H1 (cell line): ENCODE results near the gene SLC25A21. TPM values are rescaled to one million over a fixed set of nuclear protein-coding genes. Genes with fewer than 3 reads are reported as not detected.

Experiments
- CTCF ChIA-PET: fragments of 300-600 bp; sonication (Branson Sonifier 250); formaldehyde crosslinking; loops from one replicate; lab custom pipeline; 2021; ENCODE audit not compliant: partially characterized antibody; lab: Charles Lee
- POLR2A ChIA-PET: fragments of 300-600 bp; sonication (Branson Sonifier 250); formaldehyde crosslinking; loops from one replicate; lab custom pipeline; 2021; ENCODE audit warnings: inconsistent platforms; ENCODE audit not compliant: partially characterized antibody; lab: Charles Lee
- DNase-seq, 2 experiments: peaks; one replicate each; pipeline versions ENCODE4 v3.0.0 to v3.0.0-alpha.2; 2010 to 2022; ENCODE audit warnings: low spot score in 2 of 2, low read depth in 1 of 2, mixed read lengths in 1 of 2
- FAIRE-seq: peaks from 2 replicates; lab custom pipeline; 2011; peaks lifted over from hg19 to GRCh38; lab: Jason Lieb, UNC
- H2AFZ ChIP-seq: 2 replicates; pipeline ENCODE4 v1.8.1; 2012; ENCODE audit warnings: low read length, inconsistent platforms
- H2AK5ac ChIP-seq: 2 replicates; pipeline ENCODE4 v1.6.1; 2013; ENCODE audit warnings: low read depth, low read length
- H2BK120ac ChIP-seq: replicated peaks from 2 replicates; pipeline ENCODE3; 2013; ENCODE audit warnings: low read depth, low read length, inconsistent platforms
- H2BK12ac ChIP-seq: 2 replicates; pipeline ENCODE4 v1.6.1; 2013; ENCODE audit warnings: low read depth, low read length
- H2BK15ac ChIP-seq: 2 replicates; pipeline ENCODE4 v1.6.1; 2013; ENCODE audit warnings: low read length
- H2BK20ac ChIP-seq: 2 replicates; pipeline ENCODE4 v1.6.1; 2013; ENCODE audit warnings: low read length
- H2BK5ac ChIP-seq: 2 replicates; pipeline ENCODE4 v1.6.1; 2013; ENCODE audit warnings: low read depth, low read length
- H3K14ac ChIP-seq: 2 replicates; pipeline ENCODE4 v1.6.1; 2013; ENCODE audit warnings: inconsistent platforms; ENCODE audit not compliant: insufficient read length
- H3K18ac ChIP-seq: 2 replicates; pipeline ENCODE4 v1.6.1; 2013; ENCODE audit warnings: low read length; ENCODE audit errors: extremely low read depth
- H3K23ac ChIP-seq: 2 replicates; pipeline ENCODE4 v1.6.1; 2013; ENCODE audit warnings: inconsistent platforms; ENCODE audit not compliant: insufficient read length
- H3K23me2 ChIP-seq: 2 replicates; pipeline ENCODE4 v1.6.1; 2013; ENCODE audit warnings: low read depth, low read length
- H3K27ac ChIP-seq: 2 replicates; pipeline ENCODE4 v1.6.1; 2011; ENCODE audit warnings: low read depth, low read length, inconsistent platforms
- H3K27me3 ChIP-seq, 4 experiments: replicated peaks in 1 of 4; 1 replicate in 1 of 4; 2 replicates in 3 of 4; pipeline versions ENCODE4 v1.6.1 to v1.8.1; 2011 to 2013; ENCODE audit warnings: low read length in 3 of 4, mild to moderate bottlenecking in 3 of 4, inconsistent platforms in 2 of 4, mixed read lengths in 2 of 4, moderate library complexity in 1 of 4; ENCODE audit not compliant: control insufficient read depth in 3 of 4, insufficient read depth in 3 of 4; ENCODE audit errors: extremely low read depth in 1 of 4
- H3K36me3 ChIP-seq, 4 experiments: 2 replicates each; pipeline versions ENCODE4 v1.6.1 to v1.8.1; 2011 to 2013; ENCODE audit warnings: mild to moderate bottlenecking in 4 of 4, low read length in 3 of 4, moderate library complexity in 2 of 4, control low read depth in 1 of 4, inconsistent platforms in 1 of 4; ENCODE audit not compliant: insufficient read depth in 4 of 4, control insufficient read depth in 2 of 4
- H3K4ac ChIP-seq: replicated peaks from 2 replicates; pipeline ENCODE3; 2013; ENCODE audit warnings: low read length, low read depth, mixed read lengths, inconsistent platforms; ENCODE audit not compliant: insufficient read length
- H3K4me1 ChIP-seq, 4 experiments: replicated peaks in 1 of 4; 1 replicate in 1 of 4; 2 replicates in 3 of 4; pipeline versions ENCODE4 v1.6.1 to v1.8.1; 2011 to 2013; ENCODE audit warnings: low read length in 3 of 4, inconsistent platforms in 2 of 4, mixed read lengths in 1 of 4; ENCODE audit not compliant: insufficient read depth in 4 of 4, control insufficient read depth in 3 of 4
- H3K4me2 ChIP-seq, 2 experiments: 2 replicates each; pipeline versions ENCODE4 v1.6.1 to v1.8.1; 2011 to 2013; ENCODE audit warnings: low read depth in 2 of 2, low read length in 2 of 2, control low read depth in 1 of 2, inconsistent platforms in 1 of 2, mild to moderate bottlenecking in 1 of 2; ENCODE audit not compliant: insufficient read depth in 1 of 2
- H3K4me3 ChIP-seq, 4 experiments: fragments of 200-600, 300-600 bp in 1 of 4; sonication (generic), shearing (Covaris generic), sonication (Bioruptor Twin) in 1 of 4; 2 replicates each; pipeline versions ENCODE4 v1.5.1 to v1.8.1; 2011 to 2016; ENCODE audit warnings: low read length in 4 of 4, low read depth in 3 of 4, control low read depth in 2 of 4, inconsistent platforms in 2 of 4, mild to moderate bottlenecking in 2 of 4, mixed read lengths in 1 of 4, moderate library complexity in 1 of 4; ENCODE audit not compliant: insufficient read depth in 2 of 4; ENCODE audit errors: extremely low read depth in 1 of 4
- H3K56ac ChIP-seq: replicated peaks from 2 replicates; pipeline ENCODE3; 2013; ENCODE audit warnings: low read depth, mild to moderate bottlenecking, mixed read lengths, low read length, inconsistent platforms; ENCODE audit not compliant: insufficient read length
- H3K79me1 ChIP-seq: 2 replicates; pipeline ENCODE4 v1.6.1; 2013; ENCODE audit warnings: low read depth, low read length, control low read depth
- H3K79me2 ChIP-seq, 2 experiments: 2 replicates each; pipeline versions ENCODE4 v1.6.1 to v1.8.1; 2012 to 2013; ENCODE audit warnings: low read length in 2 of 2, mild to moderate bottlenecking in 2 of 2, inconsistent platforms in 1 of 2; ENCODE audit not compliant: insufficient read depth in 2 of 2, control insufficient read depth in 1 of 2
- H3K9ac ChIP-seq, 4 experiments: replicated peaks in 1 of 4; 1 replicate in 1 of 4; 2 replicates in 3 of 4; pipeline versions ENCODE4 v1.6.1 to v1.8.1; 2011 to 2013; ENCODE audit warnings: low read depth in 3 of 4, low read length in 3 of 4, control low read depth in 2 of 4, mild to moderate bottlenecking in 2 of 4, moderate library complexity in 2 of 4, inconsistent platforms in 1 of 4; ENCODE audit errors: extremely low read depth in 1 of 4
- H3K9me3 ChIP-seq, 2 experiments: 2 replicates each; pipeline versions ENCODE4 v1.6.1 to v1.8.1; 2012 to 2013; ENCODE audit warnings: mild to moderate bottlenecking in 2 of 2, moderate library complexity in 2 of 2, control low read depth in 1 of 2, inconsistent platforms in 1 of 2, low read depth in 1 of 2, low read length in 1 of 2, mixed read lengths in 1 of 2; ENCODE audit not compliant: insufficient read depth in 2 of 2
- H4K20me1 ChIP-seq, 2 experiments: replicated peaks in 1 of 2; 2 replicates each; pipeline versions ENCODE3 to v1.8.1; 2011 to 2013; ENCODE audit warnings: inconsistent platforms in 2 of 2, low read length in 2 of 2, mild to moderate bottlenecking in 1 of 2; ENCODE audit not compliant: insufficient read depth in 2 of 2, control insufficient read depth in 1 of 2
- H4K5ac ChIP-seq: 2 replicates; pipeline ENCODE4 v1.6.1; 2013; ENCODE audit warnings: low read length, low read depth, mixed read lengths, inconsistent platforms; ENCODE audit not compliant: insufficient read length
- H4K8ac ChIP-seq: 2 replicates; pipeline ENCODE4 v1.8.0; 2013; ENCODE audit warnings: mild to moderate bottlenecking, moderate library complexity, low read length, inconsistent platforms; ENCODE audit not compliant: insufficient read depth; ENCODE audit errors: extremely low read depth
- H4K91ac ChIP-seq: replicated peaks from 2 replicates; pipeline ENCODE3; 2013; ENCODE audit warnings: low read length, mixed read lengths, inconsistent platforms; ENCODE audit not compliant: insufficient read length
- ASH2L ChIP-seq: fragments of 200-600, 300-600 bp; sonication (generic); IDR thresholded peaks from one replicate; pipeline ENCODE4 v1.7.1; 2017; ENCODE audit warnings: low read length
- GABPA ChIP-seq: IDR thresholded peaks from 2 replicates; pipeline ENCODE4 v1.6.1; 2011; ENCODE audit warnings: mild to moderate bottlenecking, low read length, moderate library complexity, borderline replicate concordance; ENCODE audit not compliant: insufficient read depth
- HDAC2 ChIP-seq, 2 experiments: fragments of 300-600 bp in 1 of 2; sonication (generic) in 1 of 2; IDR thresholded peaks; 2 replicates each; pipeline ENCODE4 v1.6.1; 2011 to 2012; ENCODE audit warnings: low read depth in 2 of 2, low read length in 2 of 2, mild to moderate bottlenecking in 2 of 2, moderate library complexity in 2 of 2, borderline replicate concordance in 1 of 2, inconsistent platforms in 1 of 2
- NANOG ChIP-seq: IDR thresholded peaks from 2 replicates; pipeline ENCODE4 v1.6.1; 2011; ENCODE audit warnings: low read length, low read depth, mild to moderate bottlenecking, inconsistent platforms; ENCODE audit not compliant: insufficient read depth, poor library complexity, severe bottlenecking
- SP4 ChIP-seq: IDR thresholded peaks from 2 replicates; pipeline ENCODE4 v1.6.1; 2012; ENCODE audit warnings: low read length, inconsistent platforms
- SUZ12 ChIP-seq: fragments of 200-600 bp; sonication (generic); IDR thresholded peaks from 2 replicates; pipeline ENCODE4 v1.6.1; 2012; ENCODE audit warnings: mild to moderate bottlenecking, inconsistent platforms, low read length, moderate library complexity, mixed read lengths
- WGBS, 2 experiments: shearing (Covaris generic) in 1 of 2; methylation state at CpG; one replicate each; pipeline versions ENCODE4 v1.1.6 to v1.1.7; 2013 to 2015; ENCODE audit warnings: low lambda C conversion rate in 2 of 2, mixed read lengths in 2 of 2, inconsistent platforms in 1 of 2, low coverage in 1 of 2, missing lambda C conversion rate in 1 of 2; ENCODE audit not compliant: insufficient replicate concordance in 2 of 2, insufficient coverage in 1 of 2, insufficient read length in 1 of 2; ENCODE audit errors: extremely low coverage in 1 of 2, missing lambda C conversion rate in 1 of 2; 5-methylcytosine and 5-hydroxymethylcytosine counted together
- polyA plus RNA-seq, 7 experiments: library from polyadenylated mRNA; depleted of rRNA in 3 of 7; stranded (reverse) in 5 of 7; unstranded in 2 of 7; fragments of >200 nt in 5 of 7; fragments of 200-250 nt in 2 of 7; gene quantifications; 1 replicate in 5 of 7; 2 replicates in 1 of 7; 4 replicates in 1 of 7; pipeline versions ENCODE4 v1.2.1 to v1.2.3, GENCODE V29; 2011 to 2013; ENCODE audit warnings: missing spikeins in 2 of 7, mixed read lengths in 2 of 7
- total RNA-seq: library from RNA; stranded (reverse); fragmentation: NEBNext Ultra II Directional; extraction: Animal tissue kit (Norgen Biotek cat#: 25700); gene quantifications from 2 replicates; pipeline ENCODE4 v1.2.1, GENCODE V29; 2021
- TF ChIP-seq, protein P1 (sequence below): IDR thresholded peaks from 2 replicates; pipeline ENCODE4 v1.6.1; 2012; ENCODE audit warnings: inconsistent platforms
- TF ChIP-seq, protein P2 (sequence below): IDR thresholded peaks from 2 replicates; pipeline ENCODE4 v1.6.1; 2011; ENCODE audit warnings: low read depth, mild to moderate bottlenecking, low read length; ENCODE audit not compliant: insufficient read depth
- TF ChIP-seq, protein P3 (sequence below): IDR thresholded peaks from 2 replicates; pipeline ENCODE4 v1.6.1; 2012; ENCODE audit warnings: low read length, inconsistent platforms

Gene SLC25A21
- total and polyA plus RNA-seq, 2 of the 8 experiments (the other 6 are each of a cell fraction or from before 2014, with no cell fraction given) = 6.9 to 15.7 TPM

DNA sequence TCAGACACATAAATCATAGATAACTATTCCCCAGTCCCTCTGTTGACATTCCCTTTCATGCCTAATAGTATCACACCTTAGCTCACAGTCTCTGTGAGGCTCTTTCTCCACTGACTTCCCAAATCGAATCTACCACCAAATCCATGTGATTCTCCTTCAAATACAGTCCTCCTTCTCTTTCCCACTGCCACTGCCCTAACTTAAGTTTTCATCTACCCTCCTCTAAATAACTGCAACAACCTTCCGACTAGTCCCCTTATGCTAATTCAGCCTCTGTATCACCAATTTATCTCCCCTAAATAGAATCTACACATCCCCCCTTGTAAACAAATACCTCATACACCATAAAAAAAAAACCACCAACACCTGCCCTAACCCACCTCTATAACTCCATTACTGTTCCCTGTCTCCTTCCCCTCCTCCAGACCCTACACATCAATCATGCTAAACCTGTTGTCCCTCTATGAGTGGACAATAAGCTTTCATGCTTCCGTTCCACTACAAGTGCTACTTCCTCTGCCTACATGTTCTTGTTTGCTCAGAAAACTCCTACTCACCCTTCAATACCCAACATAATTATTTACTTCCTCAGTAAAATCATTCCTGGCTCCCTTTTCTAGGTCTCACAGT, 39.0 kb downstream of the SLC25A21 start:
- Histone ChIP-seq H2BK5ac (no peak overlapping the region), H2BK12ac (no peak overlapping the region), H4K8ac (no peak overlapping the region), H3K23me2 (peaks cover 2% of the 10 kb centered on the region; the same call in 1 of the 2 replicates), H3K4me2 (no peak overlapping the region), H3K79me2 (no peaks in the 10 kb centered on the region), H4K91ac (no peak overlapping the region), H3K23ac (no peak overlapping the region), H3K27ac (no peak overlapping the region), H2AFZ (no peak overlapping the region), H4K20me1 (peaks cover 0 to 3% of the 10 kb centered on the region in 2 experiments), H2BK20ac (no peak overlapping the region), H3K79me1 (no peaks in the 10 kb centered on the region), H3K4me3 (no peak overlapping the region), H2BK120ac (no peak overlapping the region), H3K9me3 (no peaks in the 10 kb centered on the region), H3K56ac (no peak overlapping the region), H3K36me3 (no peaks in the 10 kb centered on the region), H3K27me3 (no peaks in the 10 kb centered on the region), H3K4ac (no peak overlapping the region), H3K14ac (no peak overlapping the region), H3K18ac (no peak overlapping the region), H2BK15ac (no peak overlapping the region), H2AK5ac (no peak overlapping the region), H3K4me1 (no peaks in the 10 kb centered on the region), H3K9ac (no peak overlapping the region), H4K5ac (no peak overlapping the region)
- WGBS, 2 experiments = 95% methylated on average over 3 of the region's 3 CpGs; no CpG with 5 or more reads in 1 of the 2 experiments
- DNase-seq (no peak), FAIRE-seq (no peak)
- ChIA-PET CTCF (interaction anchor here (1.8 to 4.3 kb wide), 2 partner anchors 16 to 191 kb away, joined by 8 to 30 read pairs; no protein-coding TSS in a partner anchor), POLR2A (no interaction called here)
- no peak for TF ChIP-seq GABPA
- TF ChIP-seq, protein P1, sequence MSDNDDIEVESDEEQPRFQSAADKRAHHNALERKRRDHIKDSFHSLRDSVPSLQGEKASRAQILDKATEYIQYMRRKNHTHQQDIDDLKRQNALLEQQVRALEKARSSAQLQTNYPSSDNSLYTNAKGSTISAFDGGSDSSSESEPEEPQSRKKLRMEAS = no peak
- TF ChIP-seq NANOG = no peak
- TF ChIP-seq, protein P2, sequence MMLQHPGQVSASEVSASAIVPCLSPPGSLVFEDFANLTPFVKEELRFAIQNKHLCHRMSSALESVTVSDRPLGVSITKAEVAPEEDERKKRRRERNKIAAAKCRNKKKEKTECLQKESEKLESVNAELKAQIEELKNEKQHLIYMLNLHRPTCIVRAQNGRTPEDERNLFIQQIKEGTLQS = no peak
- no peak for TF ChIP-seq HDAC2 (IDR thresholded peaks at IDR 0.05; ENCODE audit: borderline replicate concordance in 1 of 2, low read depth in 2 of 2, low read length in 2 of 2)
- TF ChIP-seq, protein P3, sequence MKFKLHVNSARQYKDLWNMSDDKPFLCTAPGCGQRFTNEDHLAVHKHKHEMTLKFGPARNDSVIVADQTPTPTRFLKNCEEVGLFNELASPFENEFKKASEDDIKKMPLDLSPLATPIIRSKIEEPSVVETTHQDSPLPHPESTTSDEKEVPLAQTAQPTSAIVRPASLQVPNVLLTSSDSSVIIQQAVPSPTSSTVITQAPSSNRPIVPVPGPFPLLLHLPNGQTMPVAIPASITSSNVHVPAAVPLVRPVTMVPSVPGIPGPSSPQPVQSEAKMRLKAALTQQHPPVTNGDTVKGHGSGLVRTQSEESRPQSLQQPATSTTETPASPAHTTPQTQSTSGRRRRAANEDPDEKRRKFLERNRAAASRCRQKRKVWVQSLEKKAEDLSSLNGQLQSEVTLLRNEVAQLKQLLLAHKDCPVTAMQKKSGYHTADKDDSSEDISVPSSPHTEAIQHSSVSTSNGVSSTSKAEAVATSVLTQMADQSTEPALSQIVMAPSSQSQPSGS = no peak
- TF ChIP-seq SUZ12 = no peak
- no peak for TF ChIP-seq ASH2L
- no peak for TF ChIP-seq SP4
